Stimulated activated naive CD4-positive, alpha-beta T cell treated with Interleukin-2 at 50 U/mL for 16 hours (primary cell): ENCODE data around the gene EPM2AIP1.
"Not testable (repeated sequence)": the region's sequence is repeated elsewhere in the genome, so short reads cannot be mapped to it uniquely, and the experiment has no call there.

Source experiments
- DNase-seq: peaks from one replicate; lab custom pipeline; 2025; lab: John Stamatoyannopoulos, UW

The EPM2AIP1 gene

GRCh38 chr3:36993326-36994283 is 674 bp upstream of the EPM2AIP1 start, which contains the start of gene MLH1:
TSS of gene MLH1 (plus strand) at chr3:36993518. CDS start at chr3:36993548, 30 bp downstream.
- DNase-seq = no peak

GRCh38 chr3:36991923-36992805 is 767 bp downstream of the EPM2AIP1 start:
- no peak for DNase-seq

GRCh38 chr3:36991147-36991546 is 1.8 kb downstream of the EPM2AIP1 start:
- no peak for DNase-seq

GRCh38 chr3:36989568-36989967 is 3.4 kb downstream of the EPM2AIP1 start:
- DNase-seq = no peak

GRCh38 chr3:36989005-36989404 is 3.9 kb downstream of the EPM2AIP1 start:
- no peak for DNase-seq

- DNase-seq = no peak
Measured at GRCh38 chr3:36988356-36988755, 4.6 kb downstream of the EPM2AIP1 start.

- no peak for DNase-seq
Measured at GRCh38 chr3:36981006-36981405, 11.9 kb downstream of the EPM2AIP1 start.

- no peak for DNase-seq
Measured at GRCh38 chr3:36973139-36973538, 19.8 kb downstream of the EPM2AIP1 start.

- no peak for DNase-seq
Measured at GRCh38 chr3:36972163-36972562, 20.8 kb downstream of the EPM2AIP1 start.

- DNase-seq = peak; percentile 19
Measured at GRCh38 chr3:36969540-36970432, 23.1 kb downstream of the EPM2AIP1 start.

- no peak for DNase-seq
Measured at GRCh38 chr3:36969085-36969484, 23.8 kb downstream of the EPM2AIP1 start.

- no peak for DNase-seq
Measured at GRCh38 chr3:36965440-36965839, 27.5 kb downstream of the EPM2AIP1 start.

- no peak for DNase-seq
Measured at GRCh38 chr3:36964817-36965216, 28.1 kb downstream of the EPM2AIP1 start.

- no peak for DNase-seq
Measured at GRCh38 chr3:36964331-36964730, 28.6 kb downstream of the EPM2AIP1 start.

- not testable (repeated sequence) for DNase-seq
Measured at GRCh38 chr3:36963008-36963407, 29.9 kb downstream of the EPM2AIP1 start.

GRCh38 chr3:36960502-36960901 is 32.4 kb downstream of the EPM2AIP1 start:
- DNase-seq = no peak

- DNase-seq = no peak
Measured at GRCh38 chr3:36959821-36960220, 33.1 kb downstream of the EPM2AIP1 start.

GRCh38 chr3:36957862-36958686 is 34.9 kb downstream of the EPM2AIP1 start:
- no peak for DNase-seq

- no peak for DNase-seq
Measured at GRCh38 chr3:36957063-36957462, 35.9 kb downstream of the EPM2AIP1 start.

GRCh38 chr3:36956155-36956554 is 36.8 kb downstream of the EPM2AIP1 start:
- DNase-seq = no peak
